ENCODE data around the gene FGF14.

The FGF14 gene

GRCh38 chr13:102361113-102361512, 40.7 kb downstream of the FGF14 start:
- DNase-seq = no peak

- no peak for DNase-seq
Measured at GRCh38 chr13:102359264-102359663, 42.6 kb downstream of the FGF14 start.

- DNase-seq = no peak
Measured at GRCh38 chr13:102355251-102355650, 46.6 kb downstream of the FGF14 start.

DNA sequence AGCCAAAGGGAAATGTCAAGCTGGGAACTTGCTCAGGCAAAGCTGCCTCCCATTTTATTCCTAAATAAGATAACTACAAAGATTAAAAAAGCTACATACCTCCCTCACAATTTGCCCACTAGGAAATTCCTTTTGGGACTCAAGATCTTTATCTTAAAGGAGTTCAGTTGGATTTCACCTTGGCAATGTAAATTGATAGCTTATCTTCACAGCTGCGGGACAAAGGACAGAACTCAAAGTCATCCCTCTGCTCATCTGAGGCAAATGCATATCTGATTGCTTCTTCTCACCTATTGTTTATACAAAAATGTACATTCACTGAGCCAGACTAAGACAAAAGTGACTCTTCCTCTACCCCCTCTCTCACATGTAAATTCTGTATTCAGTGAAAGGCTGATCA, 47.8 kb downstream of the FGF14 start:
- no peak for DNase-seq

- no peak for DNase-seq
Measured at GRCh38 chr13:102351521-102351920, 50.3 kb downstream of the FGF14 start.

- no peak for DNase-seq
Measured at GRCh38 chr13:102347490-102347889, 54.4 kb downstream of the FGF14 start.

DNA sequence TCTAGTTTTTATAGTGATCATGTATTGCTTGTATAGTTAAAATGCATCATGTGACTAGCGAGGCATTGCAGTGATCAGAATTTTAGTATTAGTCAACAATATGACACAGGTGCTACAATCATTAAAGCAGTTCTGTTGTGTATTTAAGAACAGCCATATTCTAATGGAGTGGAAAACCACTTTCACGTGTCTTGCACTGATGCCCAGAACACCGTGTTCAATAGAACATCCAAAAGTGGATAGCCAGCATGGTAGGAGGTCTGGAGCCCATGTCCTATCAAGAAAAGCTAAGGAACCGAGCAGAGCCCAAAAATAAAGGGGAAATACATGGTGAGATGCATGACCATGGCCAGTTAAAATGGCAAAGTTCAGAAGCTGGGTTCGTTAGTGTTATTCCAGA, 55.1 kb downstream of the FGF14 start:
- no peak for DNase-seq

DNA sequence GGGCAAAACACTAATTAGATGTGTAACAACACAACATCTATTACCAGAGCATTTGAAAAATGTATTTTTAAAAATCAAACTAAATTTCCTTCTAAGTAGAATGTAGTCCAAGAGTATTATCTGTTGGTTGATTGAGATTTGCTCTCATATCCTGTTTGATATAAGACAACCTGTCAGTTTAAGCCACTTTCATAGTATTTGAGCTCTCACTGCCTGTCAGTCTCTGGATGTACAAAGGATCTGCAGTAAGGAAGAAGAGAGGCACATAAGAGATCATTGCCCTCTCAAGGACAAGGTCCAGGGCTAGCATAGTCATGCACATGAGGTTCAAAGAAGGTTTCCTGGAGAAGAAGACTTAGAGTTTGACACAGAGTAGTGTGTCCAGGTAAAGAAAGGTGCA, 57.4 kb downstream of the FGF14 start:
- DNase-seq = no peak

DNA sequence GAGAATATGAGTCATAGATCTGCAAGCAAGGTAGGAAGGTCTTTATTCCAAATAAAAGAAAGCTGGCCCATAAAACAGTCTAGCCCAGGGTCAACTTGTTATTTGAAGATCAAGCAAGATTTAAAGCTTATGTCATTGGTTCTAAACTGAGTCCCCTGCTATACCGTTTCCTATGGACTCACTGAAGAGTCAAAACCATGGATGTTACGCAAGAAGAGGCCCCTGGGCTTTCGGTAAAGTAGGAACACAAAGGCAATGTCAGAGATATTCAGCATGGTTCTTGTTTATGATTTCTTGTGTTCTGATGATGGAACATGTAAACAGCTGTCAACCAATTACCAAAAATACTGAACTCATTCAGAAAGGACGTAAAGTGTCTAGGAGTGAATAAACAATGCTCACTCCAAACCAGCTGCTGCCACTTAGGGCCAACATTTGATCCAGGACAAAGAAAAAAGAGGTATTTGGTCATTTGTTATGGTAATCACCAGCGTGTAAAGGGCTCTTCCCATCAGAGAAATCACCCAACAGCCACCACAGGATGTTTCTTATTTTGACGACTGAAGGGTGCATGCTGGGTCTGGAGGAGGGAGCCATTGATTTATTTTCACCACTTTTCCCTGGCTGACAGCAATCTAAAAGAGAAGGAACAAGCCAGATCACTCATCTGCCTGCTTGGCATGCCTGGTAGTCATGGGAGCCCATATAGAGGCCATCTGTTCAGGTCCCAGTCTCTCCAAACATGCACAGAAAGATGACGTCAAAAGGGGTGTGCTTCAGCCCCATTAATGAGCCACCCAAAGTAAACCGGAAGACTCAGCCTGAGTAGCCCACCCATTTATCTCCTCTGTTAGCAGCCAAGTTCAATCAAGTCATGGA, 68.3 kb downstream of the FGF14 start:
- no peak for DNase-seq

DNA sequence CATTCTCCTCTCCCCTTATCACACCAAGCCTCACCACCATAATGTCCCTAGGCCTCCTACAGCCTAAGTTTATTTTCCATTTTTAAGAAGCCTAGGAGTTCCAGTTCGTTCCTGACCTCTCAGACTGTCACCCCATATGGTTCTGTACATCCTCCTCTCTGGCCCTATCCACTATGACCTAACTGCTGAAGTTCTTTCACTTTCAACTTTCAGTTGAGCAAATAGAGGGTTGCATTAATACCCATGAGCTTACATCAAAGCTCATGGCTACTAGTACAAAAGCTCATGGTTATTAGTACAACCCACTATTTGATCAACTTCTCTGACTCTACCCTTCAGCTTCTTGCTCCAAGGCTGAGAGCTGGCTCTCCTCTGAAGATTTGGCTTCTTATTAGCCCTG, 72.9 kb downstream of the FGF14 start:
- no peak for DNase-seq

DNA sequence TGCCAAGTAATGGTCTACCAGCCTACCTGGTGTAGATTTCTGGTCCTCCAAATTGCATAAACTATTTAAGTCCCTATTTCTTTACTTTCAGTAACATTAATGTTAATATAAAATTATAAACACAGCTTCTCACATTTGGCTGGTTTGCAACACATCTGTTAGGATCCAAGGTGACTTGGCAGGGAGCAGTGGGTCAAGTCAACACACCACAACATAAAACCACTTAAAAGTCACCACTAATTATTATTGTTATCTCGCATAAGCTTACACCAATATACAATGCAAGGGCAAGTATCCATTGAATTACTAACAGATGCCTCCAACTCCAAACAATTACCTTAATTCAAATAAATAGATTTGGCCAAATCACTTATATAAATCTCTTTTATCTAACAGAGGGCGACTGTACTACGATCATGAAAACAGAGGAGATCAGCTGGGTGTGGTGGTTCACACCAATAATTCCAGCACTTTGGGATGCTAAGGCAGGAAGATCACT, 74.7 kb downstream of the FGF14 start:
- DNase-seq = no peak

DNA sequence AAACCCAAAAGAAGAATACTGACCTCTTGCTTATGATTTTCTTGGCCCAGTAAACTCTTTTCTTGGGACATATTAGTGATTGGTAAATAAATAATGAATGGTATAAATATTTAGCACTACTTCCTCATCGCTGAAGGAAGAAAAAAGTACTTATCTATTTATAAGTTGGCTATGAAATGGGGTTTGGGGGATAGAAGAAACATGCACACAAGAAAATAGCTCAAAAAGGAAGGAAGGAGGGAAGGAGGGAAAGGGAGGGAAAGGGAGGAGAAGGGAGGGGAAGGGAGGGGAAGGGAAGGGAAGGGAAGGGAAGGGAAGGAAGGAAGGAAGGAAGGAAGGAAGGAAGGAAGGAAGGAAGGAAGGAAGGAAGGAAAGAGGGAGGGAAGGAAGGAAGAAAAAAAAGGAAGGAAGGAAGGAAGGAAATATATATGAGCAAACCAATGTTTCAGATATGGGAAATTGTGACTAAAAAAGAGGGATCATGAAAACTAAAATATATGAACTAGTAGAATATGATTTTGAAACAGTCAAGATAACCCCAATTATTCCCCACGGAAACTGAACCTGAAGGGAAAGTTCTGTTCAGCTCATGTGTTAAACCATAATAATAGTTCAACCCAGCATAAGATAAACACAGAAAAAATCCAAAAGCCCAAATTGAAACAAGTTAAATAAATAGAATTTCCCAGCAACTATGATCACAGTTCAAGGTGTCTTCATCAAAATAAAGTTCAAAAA, 75.3 kb downstream of the FGF14 start:
- no peak for DNase-seq

DNA sequence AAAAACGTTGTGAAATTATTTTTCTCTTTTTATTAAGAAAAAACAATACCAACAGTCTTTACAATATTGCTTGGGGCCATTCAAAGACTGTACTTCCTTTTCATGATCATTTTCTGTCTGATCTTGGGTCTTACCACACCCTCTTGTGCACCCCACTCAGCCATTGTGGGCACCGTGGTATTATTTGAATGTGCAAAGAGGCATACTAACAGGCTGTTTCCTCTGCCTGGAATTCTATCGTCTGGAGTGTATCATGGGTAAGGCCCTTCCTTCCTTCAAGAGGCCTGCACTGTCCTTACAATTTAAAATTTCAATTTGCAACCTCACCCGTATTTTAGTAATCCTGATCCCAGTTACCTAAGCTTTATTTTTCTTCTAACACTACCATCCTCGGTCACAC, 76.5 kb downstream of the FGF14 start:
- no peak for DNase-seq

DNA sequence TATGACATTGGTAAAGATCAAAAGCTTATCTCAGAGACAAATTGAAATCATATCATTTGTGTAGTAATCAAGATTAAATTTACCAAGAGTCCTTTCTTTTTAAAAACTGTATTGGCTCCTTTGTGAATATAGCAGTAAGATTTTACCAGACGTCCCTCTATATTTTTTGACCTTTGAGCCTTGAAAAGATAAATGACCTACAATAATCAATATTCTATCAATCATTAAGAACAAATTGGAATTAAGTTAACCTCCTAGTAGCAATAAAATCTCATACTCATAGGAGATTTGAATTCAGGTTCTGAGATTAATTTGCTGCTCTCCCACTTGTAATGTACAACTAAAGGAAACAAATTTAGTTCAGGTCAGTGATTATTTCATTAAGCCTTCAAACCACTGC, 78.3 kb downstream of the FGF14 start:
- DNase-seq = no peak

DNA sequence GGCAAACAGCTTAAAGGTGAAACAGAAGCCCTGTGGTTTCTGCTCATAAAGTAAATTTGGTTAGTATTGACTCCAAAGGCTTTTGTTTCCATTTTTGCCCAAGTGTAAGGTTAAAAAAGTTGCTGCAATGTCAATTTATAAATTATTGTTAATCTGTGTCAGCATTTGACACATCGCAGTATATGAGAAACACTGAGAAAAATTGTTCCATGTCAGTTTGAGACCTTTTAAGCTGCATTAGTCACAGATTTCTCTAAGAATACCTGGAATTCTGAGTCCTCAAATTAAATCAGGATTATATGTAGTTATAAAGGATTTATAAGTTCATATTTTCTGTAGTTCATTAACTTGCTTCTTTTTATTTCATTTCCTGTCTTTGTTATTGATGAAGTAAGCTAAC, 78.8 kb downstream of the FGF14 start:
- DNase-seq = no peak

- no peak for DNase-seq
Measured at GRCh38 chr13:102322211-102322610, 79.6 kb downstream of the FGF14 start.

DNA sequence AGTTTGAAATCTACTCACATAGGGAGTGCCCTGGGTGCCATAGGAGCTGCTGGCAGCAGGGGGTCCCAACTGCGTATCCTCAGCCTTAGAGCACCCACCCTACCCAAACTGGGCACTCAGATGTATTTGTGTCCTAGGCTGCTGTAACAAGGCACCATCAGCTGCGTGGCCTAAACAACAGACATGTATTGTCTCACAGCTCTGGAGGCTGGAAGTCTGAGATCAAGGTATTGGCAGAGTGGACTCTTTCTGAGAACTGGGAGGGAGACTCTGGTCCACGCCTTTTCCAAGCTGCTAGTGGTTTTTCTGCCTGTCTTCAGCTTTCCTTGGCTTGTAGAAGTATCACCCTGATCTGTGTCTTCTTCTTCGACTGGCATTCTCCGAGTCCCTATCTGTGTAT, 83.6 kb downstream of the FGF14 start:
- no peak for DNase-seq

GRCh38 chr13:102317593-102317992, 84.3 kb downstream of the FGF14 start:
- no peak for DNase-seq

DNA sequence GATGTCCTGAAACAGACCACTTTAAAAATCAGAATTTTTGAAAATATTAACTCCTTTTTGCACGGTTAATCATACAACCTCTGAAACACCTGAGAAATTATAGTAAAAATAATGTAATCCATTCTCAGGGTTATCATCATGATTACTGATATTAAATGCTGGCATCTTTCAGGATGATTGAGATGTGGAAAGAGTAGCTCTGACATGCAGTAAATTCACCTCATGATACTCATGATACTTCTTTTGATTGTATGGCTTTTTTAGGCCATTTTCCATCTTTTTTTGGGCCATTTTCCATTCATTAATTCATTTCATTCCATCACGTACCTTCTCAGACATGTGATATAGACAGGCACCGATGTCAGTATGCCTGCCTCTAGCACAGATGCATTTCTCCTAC, 85.1 kb downstream of the FGF14 start:
- no peak for DNase-seq

DNA sequence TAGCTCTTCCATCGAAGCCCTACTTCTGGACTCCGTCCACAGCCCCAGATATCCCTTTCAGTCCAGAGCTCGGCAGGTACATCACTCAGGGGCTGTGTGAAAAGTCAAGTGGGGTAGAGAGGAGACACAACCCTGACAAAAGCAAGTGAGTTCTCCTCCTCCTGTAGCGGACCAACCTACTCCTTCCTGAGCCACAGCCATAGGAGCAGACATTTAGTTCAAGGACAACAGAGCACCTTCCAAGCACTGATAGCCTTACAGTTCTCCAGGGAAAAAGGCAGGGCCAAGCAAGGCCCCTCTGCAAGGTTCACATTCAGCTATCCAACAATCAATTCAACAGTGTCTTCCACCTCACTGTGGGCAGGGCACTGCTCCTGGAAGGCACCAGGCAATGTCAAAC, 89.0 kb downstream of the FGF14 start:
- no peak for DNase-seq

- DNase-seq = no peak
Measured at GRCh38 chr13:102311901-102312300, 89.9 kb downstream of the FGF14 start.

GRCh38 chr13:102311419-102311796, 90.4 kb downstream of the FGF14 start:
- no peak for DNase-seq

- no peak for DNase-seq
Measured at GRCh38 chr13:102310691-102311418, 91.0 kb downstream of the FGF14 start.

GRCh38 chr13:102309110-102309509, 92.7 kb downstream of the FGF14 start:
- no peak for DNase-seq

Measured in stimulated activated naive CD4-positive, alpha-beta T cell treated with Interleukin-2 at 50 U/mL for 16 hours (primary cell).